HG02678 (cell line): Measurements from ENCODE around the gene TYK2.

ENCODE experiments used
- ATAC-seq: cut with Tn5 transposase; IDR thresholded peaks from one replicate; pipeline ENCODE4 v1.9.1; 2021; ENCODE audit warnings: mild to moderate bottlenecking, moderate library complexity; ENCODE audit not compliant: unreplicated experiment

TYK2 gene

DNA sequence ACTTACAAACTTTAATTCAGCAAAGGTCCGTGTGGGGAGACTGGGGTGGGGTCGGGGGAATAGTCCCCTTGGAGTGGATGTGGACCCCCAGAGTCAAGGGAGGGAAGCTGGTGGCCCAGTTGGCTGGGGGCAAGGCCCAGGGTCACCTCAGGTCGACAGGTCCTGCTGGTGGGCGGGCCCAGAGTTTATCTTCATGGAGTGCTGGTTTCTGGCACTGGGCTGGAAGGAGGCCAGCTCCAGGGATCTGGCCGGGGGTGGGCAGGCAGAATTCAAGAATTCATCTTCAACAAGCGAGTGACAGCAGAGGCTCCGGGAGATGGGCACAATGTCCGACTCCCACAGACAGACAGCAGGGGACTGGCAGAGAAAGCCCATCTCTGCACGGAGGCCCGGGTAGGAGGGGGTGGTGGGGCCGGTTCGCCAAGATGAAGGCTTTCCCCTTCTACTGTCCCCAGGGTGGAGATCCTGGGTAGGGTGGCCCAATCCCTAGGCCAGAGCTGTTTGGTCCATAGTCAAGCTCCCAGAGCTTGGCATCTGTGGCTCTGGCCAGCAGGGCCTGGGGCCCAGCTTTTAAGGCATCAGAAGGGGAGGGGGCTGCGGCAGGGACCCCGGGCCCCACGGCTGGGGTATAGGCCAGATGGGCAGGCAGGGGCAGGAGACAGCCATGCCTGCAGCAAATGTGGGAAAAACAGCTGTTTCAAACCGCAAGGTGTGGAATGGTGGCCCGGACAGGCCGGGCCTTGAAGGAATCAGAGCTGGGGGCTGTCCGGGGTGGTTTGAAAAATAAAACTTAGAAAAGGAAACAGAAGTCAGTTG lies 63.9 kb downstream of the TYK2 start:
- no peak for ATAC-seq

DNA sequence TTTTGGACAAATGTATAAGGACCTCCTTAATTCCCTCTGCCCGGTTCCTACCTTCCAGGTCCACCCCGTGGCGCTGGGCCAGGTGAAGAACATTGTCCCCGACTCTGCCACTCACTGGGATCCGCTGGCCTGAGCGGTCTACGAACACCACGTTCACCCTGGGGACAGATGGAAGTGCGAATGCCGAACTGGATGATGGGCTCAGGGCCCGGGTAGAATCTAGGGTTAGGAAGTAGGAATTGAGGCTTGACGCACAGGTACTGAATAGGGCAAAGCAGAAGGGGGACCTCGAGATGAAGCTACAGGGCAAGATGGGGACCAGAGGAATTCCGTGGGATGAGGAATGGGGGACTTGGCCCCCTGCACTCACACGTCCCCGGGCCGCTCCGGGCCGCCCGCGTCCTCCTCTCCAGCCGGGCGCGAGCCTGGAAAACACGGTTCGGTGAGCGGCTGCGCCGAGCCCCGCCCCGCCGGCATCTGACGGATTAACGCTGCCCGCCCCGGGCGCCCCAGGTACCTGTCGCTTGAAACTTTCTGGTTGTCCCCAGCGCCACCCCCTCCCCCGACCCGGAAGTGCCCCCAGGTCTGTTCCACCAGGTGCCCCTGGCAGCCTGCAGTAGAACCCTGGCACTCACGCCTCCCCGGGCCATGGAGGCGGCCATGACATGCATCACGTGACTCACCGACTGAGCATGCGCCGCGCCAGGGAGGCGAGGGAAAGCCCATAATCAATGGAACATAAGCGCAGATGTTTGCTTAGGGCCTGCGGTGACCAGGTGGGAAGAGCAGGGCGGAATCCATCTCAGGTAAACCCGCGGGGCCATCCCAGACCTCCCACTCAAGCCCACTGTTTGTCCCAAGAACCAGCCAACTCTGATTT lies 64.8 kb downstream of the TYK2 start, which contains the start of gene FDX2:
Gene FDX2, minus strand, starts transcription at position 681 of the 880 bp plus-strand sequence. Its CDS starts 19 bp downstream, at position 662.
- peak; percentile 76 for ATAC-seq

DNA sequence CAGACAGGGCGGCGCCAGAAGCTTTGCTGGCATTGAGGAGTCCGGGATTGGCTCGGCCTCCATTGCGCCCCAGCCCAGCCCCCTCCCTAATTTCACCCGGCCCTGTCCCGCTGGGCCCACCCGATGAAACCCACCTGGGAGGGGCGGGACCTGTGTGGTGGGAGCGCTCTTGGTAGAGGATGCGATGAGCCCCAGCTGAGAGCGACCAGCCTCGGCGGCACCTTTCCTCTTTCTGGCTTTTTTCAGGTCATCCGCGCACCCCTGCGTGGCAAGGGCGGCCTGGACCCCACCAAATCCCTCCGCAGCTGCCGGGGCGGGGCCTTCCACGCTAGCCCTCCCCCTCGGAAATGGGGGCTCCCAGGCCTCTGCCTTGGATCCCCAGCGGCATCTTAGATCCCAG lies 70.9 kb downstream of the TYK2 start, which contains the start of gene ZGLP1:
Gene ZGLP1, minus strand, starts transcription at position 393 of the 400 bp plus-strand sequence.
- no peak for ATAC-seq

DNA sequence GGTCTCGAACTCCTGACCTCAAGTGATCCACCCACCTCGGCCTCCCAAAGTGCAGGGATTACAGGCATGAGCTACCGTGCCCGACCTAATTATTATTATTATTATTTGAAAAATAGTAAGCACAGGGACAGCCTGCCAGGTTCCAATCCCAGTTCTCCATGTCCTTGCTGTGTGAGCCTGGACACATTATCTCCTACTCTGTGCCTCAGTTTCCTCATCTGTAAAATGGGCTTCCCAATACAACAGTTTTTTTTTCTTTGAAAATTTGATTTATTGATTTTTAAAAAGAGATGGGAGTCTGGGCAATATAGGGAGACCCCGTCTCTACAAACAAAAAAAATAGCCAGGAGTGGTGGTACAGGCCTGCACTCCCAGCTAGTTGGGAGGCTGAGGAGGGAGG lies 74.0 kb downstream of the TYK2 start:
- no peak for ATAC-seq

DNA sequence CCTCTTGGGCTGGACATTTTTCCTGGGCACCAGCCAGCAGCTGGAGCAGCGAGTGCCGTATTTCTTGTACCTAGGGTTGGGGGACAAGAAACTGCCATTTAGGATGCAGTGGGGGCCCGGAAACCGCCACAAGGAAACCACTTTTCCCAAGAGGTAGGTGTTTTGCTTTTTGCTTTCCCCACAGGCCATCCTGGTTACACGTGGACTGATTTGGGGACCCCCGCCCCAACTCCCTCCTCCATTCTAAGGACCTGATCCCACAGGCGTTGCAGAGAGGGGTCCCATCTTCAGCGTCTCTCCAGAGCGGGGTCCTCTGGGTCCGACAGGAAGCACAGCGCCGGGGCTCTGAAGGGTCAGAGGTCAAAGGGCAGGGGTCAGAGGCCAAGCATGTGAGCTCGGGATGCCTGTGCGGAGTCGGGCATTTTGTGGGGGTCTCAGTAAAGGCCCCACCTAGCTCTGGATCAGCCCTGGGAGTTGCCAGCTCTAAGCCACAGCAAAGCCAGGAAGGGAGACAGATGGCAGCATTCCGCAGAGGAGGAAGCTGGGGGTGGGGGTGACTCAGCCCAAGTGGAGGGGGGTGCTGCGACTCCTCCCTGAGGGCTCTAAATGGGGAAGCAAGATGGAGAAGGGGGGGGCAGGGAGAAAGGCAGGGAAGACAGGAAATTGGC lies 75.1 kb downstream of the TYK2 start:
- no peak for ATAC-seq
